PC-9 (cell line): ENCODE measurements around the gene TTLL3. TPM values are rescaled to one million over a fixed set of nuclear protein-coding genes. Genes with fewer than 3 reads are reported as not detected.

Experiments
- BruUV-seq: library from RNA; stranded (reverse); fragments of 400-500 nt; replicated peaks from 2 replicates; lab custom pipeline; 2021; lab: Mats Ljungman, UMichigan
- CTCF ChIA-PET: fragments of 300-600 bp; sonication (Branson Sonifier 250); formaldehyde crosslinking; loops from one replicate; lab custom pipeline; 2022; ENCODE audit warnings: antibody characterized with exemption; lab: Charles Lee
- POLR2A ChIA-PET: fragments of 300-600 bp; sonication (Branson Sonifier 250); formaldehyde crosslinking; loops from one replicate; lab custom pipeline; 2022; ENCODE audit warnings: antibody characterized with exemption; ENCODE audit not compliant: unreplicated experiment; lab: Charles Lee
- DNase-seq, 2 experiments: peaks; one replicate each; pipeline versions ENCODE4 v3.0.0 to v3.0.0-alpha.2; 2015 to 2022; ENCODE audit warnings: mixed read lengths in 1 of 2
- H2AFZ ChIP-seq: fragments of 200-600 bp; sonication (generic); 2 replicates; pipeline ENCODE4 v1.8.1; 2017; ENCODE audit warnings: antibody characterized with exemption
- H3F3A ChIP-seq: fragments of 200-600 bp; sonication (generic); 2 replicates; pipeline ENCODE4 v1.8.1; 2017; ENCODE audit warnings: antibody characterized with exemption, mild to moderate bottlenecking, low read depth; ENCODE audit not compliant: insufficient read depth
- H3K27ac ChIP-seq: fragments of 200-600 bp; sonication (generic); 2 replicates; pipeline ENCODE4 v1.6.1; 2016; ENCODE audit warnings: mixed run types
- H3K27me3 ChIP-seq: fragments of 200-600 bp; sonication (generic); 2 replicates; pipeline ENCODE4 v1.6.1; 2016; ENCODE audit warnings: low read depth, mixed run types; ENCODE audit not compliant: insufficient read depth
- H3K36me3 ChIP-seq: fragments of 200-600 bp; sonication (generic); 2 replicates; pipeline ENCODE4 v1.6.1; 2016; ENCODE audit warnings: low read depth, mixed run types
- H3K4me1 ChIP-seq: fragments of 200-600 bp; sonication (generic); replicated peaks from 2 replicates; pipeline ENCODE4 v1.6.1; 2016; ENCODE audit warnings: mixed run types; ENCODE audit not compliant: insufficient read depth
- H3K4me2 ChIP-seq: fragments of 200-600 bp; sonication (generic); 2 replicates; pipeline ENCODE4 v1.6.1; 2017; ENCODE audit warnings: mixed run types
- H3K4me3 ChIP-seq: fragments of 200-600 bp; sonication (generic); 2 replicates; pipeline ENCODE4 v1.6.1; 2016; ENCODE audit warnings: mixed run types
- H3K79me2 ChIP-seq: fragments of 200-600 bp; sonication (generic); 2 replicates; pipeline ENCODE4 v1.6.1; 2017; ENCODE audit warnings: low read depth, mixed run types
- H3K9me2 ChIP-seq: fragments of 200-600 bp; sonication (generic); 2 replicates; pipeline ENCODE4 v1.8.1; 2017; ENCODE audit warnings: mild to moderate bottlenecking; ENCODE audit not compliant: insufficient read depth
- H3K9me3 ChIP-seq: fragments of 200-600 bp; sonication (generic); 2 replicates; pipeline ENCODE4 v1.8.1; 2016; ENCODE audit warnings: low read depth; ENCODE audit not compliant: insufficient read depth
- H4K20me1 ChIP-seq: fragments of 200-600 bp; sonication (generic); 2 replicates; pipeline ENCODE4 v1.8.1; 2017; ENCODE audit not compliant: insufficient read depth
- CTCF ChIP-seq: fragments of 200-600 bp; sonication (generic); conservative IDR thresholded peaks from 2 replicates; pipeline ENCODE4 v1.6.1; 2017; ENCODE audit warnings: mixed run types, antibody characterized with exemption, mild to moderate bottlenecking, moderate library complexity
- EZH2 ChIP-seq: fragments of 200-600 bp; sonication (generic); IDR thresholded peaks from 2 replicates; pipeline ENCODE4 v1.8.0; 2017; ENCODE audit warnings: antibody characterized with exemption, low read depth
- intact Hi-C: fragments of 100-400 bp; cut with micrococcal nuclease; formaldehyde crosslinking; loops from one replicate; pipeline ENCODE4 v1.10.0; 2022; ENCODE audit not compliant: unreplicated experiment
- total RNA-seq: library from RNA; stranded (reverse); gene quantifications from 2 replicates; pipeline ENCODE4 v1.2.3, GENCODE V29; 2021

Gene TTLL3
- total RNA-seq, 1 experiment from 2014 or later, result 21.7 TPM

GRCh38 chr3:9828801-9829755 is 19.0 kb downstream of the TTLL3 start:
- Histone ChIP-seq H3K79me2 (no peaks in the 10 kb centered on the region), H3K9me2 (no peaks in the 10 kb centered on the region), H3K4me2 (no peak overlapping the region), H3K4me3 (no peak overlapping the region), H3K9me3 (no peaks in the 10 kb centered on the region), H3K27me3 (no peaks in the 10 kb centered on the region), H4K20me1 (no peaks in the 10 kb centered on the region), H3F3A (peaks cover 5% of the 10 kb centered on the region; the same call in 1 of the 2 replicates), H3K27ac (no peak overlapping the region), H2AFZ (no peak overlapping the region), H3K4me1 (no peaks in the 10 kb centered on the region), H3K36me3 (no peaks in the 10 kb centered on the region)
- BruUV-seq, result no TSS peak
- ChIA-PET POLR2A (no interaction called here), CTCF (no interaction called here)
- intact Hi-C loops, result loop anchor here (5.0 kb wide), 1 partner anchor 118 kb away; no protein-coding TSS in a partner anchor
- no peak for TF ChIP-seq CTCF
- TF ChIP-seq EZH2, result no peak
- no peak for DNase-seq

GRCh38 chr3:9831253-9831652 is 21.2 kb downstream of the TTLL3 start:
- Histone ChIP-seq H4K20me1 (no peaks in the 10 kb centered on the region), H3K27me3 (no peaks in the 10 kb centered on the region), H3K27ac (no peak overlapping the region), H3K9me2 (no peaks in the 10 kb centered on the region), H3K36me3 (no peaks in the 10 kb centered on the region), H3K4me3 (no peak overlapping the region), H3K4me1 (no peaks in the 10 kb centered on the region), H3K79me2 (no peaks in the 10 kb centered on the region), H3K4me2 (no peak overlapping the region), H3K9me3 (no peaks in the 10 kb centered on the region), H3F3A (peaks cover 5% of the 10 kb centered on the region; the same call in 1 of the 2 replicates), H2AFZ (no peak overlapping the region)
- CTCF ChIA-PET, result no interaction called here
- POLR2A ChIA-PET, result interaction anchor here (0.6 kb wide), 1 partner anchor 104 kb away, joined by 3 read pairs; no protein-coding TSS in a partner anchor
- no peak for TF ChIP-seq EZH2
- no peak for TF ChIP-seq CTCF
- intact Hi-C loops, result no loop called here
- DNase-seq, result no peak
- no TSS peak for BruUV-seq

GRCh38 chr3:9833078-9833477 is 23.0 kb downstream of the TTLL3 start:
- no peak overlapping the region for H3K4me2 ChIP-seq
- no peak overlapping the region for H3K4me3 ChIP-seq
- ChIA-PET CTCF (no interaction called here), POLR2A (no interaction called here)
- no peaks in the 10 kb centered on the region for H3K9me3 ChIP-seq
- no peaks in the 10 kb centered on the region for H3K36me3 ChIP-seq
- peaks cover 5% of the 10 kb centered on the region; the same call in 1 of the 2 replicates for H3F3A ChIP-seq
- no peaks in the 10 kb centered on the region for H4K20me1 ChIP-seq
- intact Hi-C loops, result no loop called here
- H3K27me3 ChIP-seq, result no peaks in the 10 kb centered on the region
- TF ChIP-seq CTCF (no peak), EZH2 (no peak)
- no TSS peak for BruUV-seq
- no peak overlapping the region for H2AFZ ChIP-seq
- H3K4me1 ChIP-seq, result no peaks in the 10 kb centered on the region
- DNase-seq, result no peak
- no peaks in the 10 kb centered on the region; the same call in 1 of the 2 replicates for H3K9me2 ChIP-seq
- no peaks in the 10 kb centered on the region for H3K79me2 ChIP-seq
- no peak overlapping the region for H3K27ac ChIP-seq
